Upper lobe of left lung (tissue), 6 donors: ENCODE results near the gene PLAC1. TPM values are rescaled to one million over a fixed set of nuclear protein-coding genes. Genes with fewer than 3 reads are reported as not detected.

Experiments used
- ATAC-seq, 2 donors: fragments of 200-7000 bp; cut with Tn5 transposase; one replicate each; pipeline ENCODE4 v1.9.1; 2022; ENCODE audit warnings: mild to moderate bottlenecking in 2 of 2, moderate library complexity in 2 of 2; ENCODE audit not compliant: low FRiP score in 2 of 2
- DNase-seq, 2 donors: peaks; one replicate each; pipeline ENCODE4 v3.0.0-alpha.2; 2019 to 2020
- H3K27ac ChIP-seq, 4 donors: fragments of 200-600 bp; sonication (generic); one replicate each; pipeline ENCODE4 v1.5.1; 2016 to 2019
- H3K27me3 ChIP-seq, 4 donors: fragments of 200-600 bp; sonication (generic); one replicate each; pipeline ENCODE4 v1.5.1; 2017 to 2019
- H3K36me3 ChIP-seq, 4 donors: fragments of 200-600 bp; sonication (generic); one replicate each; pipeline ENCODE4 v1.5.1; 2016 to 2019
- H3K4me1 ChIP-seq, 4 donors: fragments of 200-600 bp; sonication (generic); one replicate each; pipeline ENCODE4 v1.5.1; 2018 to 2019
- H3K4me3 ChIP-seq, 4 donors: fragments of 200-600 bp; sonication (generic); one replicate each; pipeline ENCODE4 v1.5.1; 2017 to 2019; ENCODE audit warnings: mild to moderate bottlenecking in 2 of 4, moderate library complexity in 1 of 4
- H3K9me3 ChIP-seq, 4 donors: fragments of 200-600 bp; sonication (generic); one replicate each; pipeline ENCODE4 v1.5.1; 2018 to 2019
- EP300 ChIP-seq, 4 donors: sonication (generic); formaldehyde crosslinking; IDR thresholded peaks; one replicate each; pipeline ENCODE4 v1.5.1; 2017; ENCODE audit warnings: antibody characterized with exemption in 4 of 4, control low read depth in 2 of 4
- POLR2A ChIP-seq, 4 donors: fragments of 450-650 bp; IDR thresholded peaks; one replicate each; pipeline ENCODE4 v1.5.1; 2016 to 2017; ENCODE audit warnings: antibody characterized with exemption in 4 of 4, mild to moderate bottlenecking in 2 of 4
- POLR2AphosphoS5 ChIP-seq, 2 donors: sonication (generic); formaldehyde crosslinking; IDR thresholded peaks; one replicate each; pipeline ENCODE4 v1.5.1; 2017; ENCODE audit warnings: antibody characterized with exemption in 2 of 2
- WGBS, 2 donors: methylation state at CpG; one replicate each; pipeline ENCODE4 v1.1.5; 2017 to 2018; 5-methylcytosine and 5-hydroxymethylcytosine counted together
- total RNA-seq, 6 donors: library from RNA; depleted of rRNA in 4 of 6; stranded (reverse); fragments of >200 nt in 4 of 6; gene quantifications; one replicate each; pipeline versions ENCODE4 v1.1.0 to v1.2.1, GENCODE V29; 2016 to 2021
- TF ChIP-seq, protein P1 (sequence below), 6 experiments: fragments of 450-650 bp in 4 of 6; fragments of 200-600 bp in 2 of 6; sonication (generic) in 2 of 6; IDR thresholded peaks; one replicate each; pipeline ENCODE4 v1.5.1; 2016 to 2019; ENCODE audit warnings: antibody characterized with exemption in 6 of 6
- donor health status: DM: no; HTN: no; CAD: no; lungs with moderate emphysema.
- donor health status: DM: no; HTN: yes; CAD: no; lungs with severe emphysema.

Gene PLAC1
- total RNA-seq, 6 donors from 2014 or later: not detected

DNA sequence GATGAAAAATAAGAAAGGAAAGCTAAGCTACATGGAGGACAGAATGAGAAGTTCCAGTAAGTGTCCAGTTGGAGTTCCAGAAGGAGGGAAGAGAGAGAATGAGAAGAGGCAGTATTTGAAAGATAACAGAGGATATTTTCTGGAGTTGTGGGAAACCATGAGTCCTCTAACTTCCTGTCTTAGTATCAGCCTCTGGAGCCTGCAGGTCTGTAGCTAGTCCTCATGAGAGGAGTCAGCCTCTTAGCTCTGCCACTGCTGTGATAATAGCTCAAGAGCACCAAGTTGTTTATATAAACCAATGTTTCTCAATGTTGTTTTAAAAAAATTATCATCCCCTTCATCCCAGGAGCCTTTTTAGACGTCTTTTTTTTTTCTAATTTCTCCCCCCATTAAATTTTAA lies 2.4 kb upstream of the PLAC1 start:
- Histone ChIP-seq H3K4me3 (no peak overlapping the region), H3K36me3 (no peaks in the 10 kb centered on the region), H3K9me3 (no peaks in the 10 kb centered on the region), H3K4me1 (no peaks in the 10 kb centered on the region), H3K27me3 (no peaks in the 10 kb centered on the region), H3K27ac (no peak overlapping the region)
- ATAC-seq (no peak), DNase-seq (no peak)
- TF ChIP-seq POLR2A (IDR thresholded peaks at IDR 0.05): no peak
- no peak for TF ChIP-seq POLR2AphosphoS5 (IDR thresholded peaks at IDR 0.05)
- 0 to 15% methylated on average over 1 of the region's 1 CpG for WGBS, 2 donors

- ATAC-seq (no peak), DNase-seq (no peak)
- Histone ChIP-seq H3K4me1 (no peaks in the 10 kb centered on the region), H3K36me3 (no peaks in the 10 kb centered on the region), H3K4me3 (no peak overlapping the region), H3K27ac (no peak overlapping the region), H3K27me3 (no peaks in the 10 kb centered on the region), H3K9me3 (no peaks in the 10 kb centered on the region)
- 88 to 93% methylated on average over 1 of the region's 1 CpG for WGBS, 2 donors
- TF ChIP-seq EP300 (IDR thresholded peaks at IDR 0.05): no peak
- TF ChIP-seq POLR2AphosphoS5 (IDR thresholded peaks at IDR 0.05): no peak
- TF ChIP-seq POLR2A (IDR thresholded peaks at IDR 0.05): no peak
These were observed 1.5 kb upstream of the PLAC1 start for GRCh38 chrX:134659761-134660160.

DNA sequence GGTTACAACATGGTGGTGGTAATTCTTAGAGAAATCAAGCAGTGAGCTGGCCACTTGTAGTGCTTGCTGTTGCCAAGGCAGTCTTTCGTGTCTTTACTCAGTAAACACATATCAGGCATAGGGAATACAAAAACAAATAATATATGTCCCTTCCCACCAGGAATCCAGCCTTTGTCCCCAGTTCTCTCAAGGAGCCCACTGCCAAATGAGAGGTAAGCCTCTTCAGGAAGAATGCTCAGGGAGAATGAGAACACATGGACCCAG lies 421 bp upstream of the PLAC1 start:
- Histone ChIP-seq H3K36me3 (no peaks in the 10 kb centered on the region), H3K27ac (no peak overlapping the region), H3K9me3 (no peaks in the 10 kb centered on the region), H3K27me3 (no peaks in the 10 kb centered on the region), H3K4me1 (no peaks in the 10 kb centered on the region), H3K4me3 (no peak overlapping the region)
- DNase-seq: no peak
- TF ChIP-seq EP300 (IDR thresholded peaks at IDR 0.05) (no peak), POLR2AphosphoS5 (IDR thresholded peaks at IDR 0.05) (no peak), POLR2A (IDR thresholded peaks at IDR 0.05) (no peak)
- TF ChIP-seq, protein P1, sequence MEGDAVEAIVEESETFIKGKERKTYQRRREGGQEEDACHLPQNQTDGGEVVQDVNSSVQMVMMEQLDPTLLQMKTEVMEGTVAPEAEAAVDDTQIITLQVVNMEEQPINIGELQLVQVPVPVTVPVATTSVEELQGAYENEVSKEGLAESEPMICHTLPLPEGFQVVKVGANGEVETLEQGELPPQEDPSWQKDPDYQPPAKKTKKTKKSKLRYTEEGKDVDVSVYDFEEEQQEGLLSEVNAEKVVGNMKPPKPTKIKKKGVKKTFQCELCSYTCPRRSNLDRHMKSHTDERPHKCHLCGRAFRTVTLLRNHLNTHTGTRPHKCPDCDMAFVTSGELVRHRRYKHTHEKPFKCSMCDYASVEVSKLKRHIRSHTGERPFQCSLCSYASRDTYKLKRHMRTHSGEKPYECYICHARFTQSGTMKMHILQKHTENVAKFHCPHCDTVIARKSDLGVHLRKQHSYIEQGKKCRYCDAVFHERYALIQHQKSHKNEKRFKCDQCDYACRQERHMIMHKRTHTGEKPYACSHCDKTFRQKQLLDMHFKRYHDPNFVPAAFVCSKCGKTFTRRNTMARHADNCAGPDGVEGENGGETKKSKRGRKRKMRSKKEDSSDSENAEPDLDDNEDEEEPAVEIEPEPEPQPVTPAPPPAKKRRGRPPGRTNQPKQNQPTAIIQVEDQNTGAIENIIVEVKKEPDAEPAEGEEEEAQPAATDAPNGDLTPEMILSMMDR (IDR thresholded peaks at IDR 0.05): no peak
- ATAC-seq: no peak
- WGBS, 2 donors: 31% methylated on average over 1 of the region's 1 CpG; no CpG with 5 or more reads in 1 of the 2 donors

- Histone ChIP-seq H3K4me1 (no peaks in the 10 kb centered on the region), H3K36me3 (no peaks in the 10 kb centered on the region), H3K9me3 (no peaks in the 10 kb centered on the region), H3K4me3 (no peak overlapping the region), H3K27me3 (no peaks in the 10 kb centered on the region), H3K27ac (no peak overlapping the region)
- ATAC-seq (no peak), DNase-seq (no peak)
- TF ChIP-seq POLR2A (IDR thresholded peaks at IDR 0.05) (no peak), EP300 (IDR thresholded peaks at IDR 0.05) (no peak), POLR2AphosphoS5 (IDR thresholded peaks at IDR 0.05) (no peak)
- TF ChIP-seq, protein P1 (IDR thresholded peaks at IDR 0.05): no peak
- 43 to 86% methylated on average over 1 to 3 of the region's 3 CpGs for WGBS, 2 donors
These were observed 3.8 kb downstream of the PLAC1 start for GRCh38 chrX:134654398-134655012.

DNA sequence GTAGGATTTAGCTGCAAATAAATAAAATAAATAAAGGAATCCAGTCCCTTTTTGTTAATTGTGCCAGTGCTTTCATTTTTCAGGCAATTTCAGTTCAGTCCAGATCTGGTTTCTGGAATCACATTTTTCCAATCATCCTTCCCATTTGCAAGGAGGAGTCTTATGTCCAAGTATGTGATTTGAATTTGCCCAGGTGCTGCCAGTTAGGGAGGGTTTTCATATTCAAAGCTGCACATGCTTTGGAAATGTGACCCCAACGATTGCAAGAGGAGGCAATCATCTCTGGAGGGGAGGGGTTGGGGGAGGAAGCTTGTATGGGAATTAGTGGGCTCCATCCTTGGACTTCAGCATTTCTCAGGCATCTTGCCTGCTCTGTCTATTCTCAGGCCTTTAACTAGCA lies 4.4 kb downstream of the PLAC1 start:
- no peaks in the 10 kb centered on the region for H3K9me3 ChIP-seq
- H3K27ac ChIP-seq: no peak overlapping the region
- no peaks in the 10 kb centered on the region for H3K36me3 ChIP-seq
- WGBS, 2 donors: 39 to 50% methylated on average over 1 of the region's 1 CpG
- H3K4me3 ChIP-seq: no peak overlapping the region
- no peaks in the 10 kb centered on the region for H3K27me3 ChIP-seq
- no peak for ATAC-seq
- no peak for DNase-seq
- TF ChIP-seq EP300 (IDR thresholded peaks at IDR 0.05) (no peak), POLR2AphosphoS5 (IDR thresholded peaks at IDR 0.05) (no peak), POLR2A (IDR thresholded peaks at IDR 0.05) (no peak)
- TF ChIP-seq, protein P1 (IDR thresholded peaks at IDR 0.05): no peak
- H3K4me1 ChIP-seq: no peaks in the 10 kb centered on the region

DNA sequence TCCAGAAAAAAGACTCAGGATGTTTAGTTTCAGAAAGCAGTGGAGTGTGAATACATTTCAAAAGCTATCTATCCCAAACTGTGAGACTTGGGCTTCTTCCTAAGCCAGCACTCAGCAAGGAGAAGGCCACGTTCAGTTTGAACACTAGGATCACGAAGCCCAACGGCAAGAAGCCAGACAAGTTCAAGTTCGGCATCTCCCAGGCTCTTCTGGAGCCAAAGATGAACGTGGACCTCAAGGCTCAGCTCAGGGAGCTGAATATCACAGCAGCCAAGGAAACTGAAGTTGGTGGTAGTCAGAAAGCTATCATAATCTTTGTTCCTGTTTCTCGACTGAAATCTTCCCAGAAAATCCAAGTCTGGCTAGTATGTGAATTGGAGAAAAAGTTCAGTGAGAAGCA lies 7.6 kb downstream of the PLAC1 start:
- H3K27ac ChIP-seq: no peak overlapping the region
- H3K36me3 ChIP-seq: no peaks in the 10 kb centered on the region
- 79 to 93% methylated on average over 3 to 6 of the region's 6 CpGs for WGBS, 2 donors
- no peaks in the 10 kb centered on the region for H3K4me1 ChIP-seq
- H3K27me3 ChIP-seq: no peaks in the 10 kb centered on the region
- ATAC-seq (no peak), DNase-seq (no peak)
- H3K9me3 ChIP-seq: no peaks in the 10 kb centered on the region
- no peak for TF ChIP-seq POLR2A (IDR thresholded peaks at IDR 0.05)
- TF ChIP-seq, protein P1 (IDR thresholded peaks at IDR 0.05): no peak
- H3K4me3 ChIP-seq: no peak overlapping the region
